OCI-LY7 (cell line): ENCODE results near the gene CACNA1D. TPM values are rescaled to one million over a fixed set of nuclear protein-coding genes. Genes with fewer than 3 reads are reported as not detected.
"Not testable (repeated sequence)": the region's sequence is repeated elsewhere in the genome, so short reads cannot be mapped to it uniquely, and the experiment has no call there.

Experiments used
- BruUV-seq: library from RNA; stranded (reverse); fragments of 400-500 nt; replicated peaks from 2 replicates; lab custom pipeline; 2021; lab: Mats Ljungman, UMichigan
- CTCF ChIA-PET: fragments of 300-600 bp; sonication (Branson Sonifier 250); formaldehyde crosslinking; loops from one replicate; lab custom pipeline; 2022; ENCODE audit warnings: antibody characterized with exemption; ENCODE audit not compliant: unreplicated experiment; lab: Charles Lee
- POLR2A ChIA-PET: fragments of 300-600 bp; sonication (Branson Sonifier 250); formaldehyde crosslinking; loops from one replicate; lab custom pipeline; 2022; ENCODE audit warnings: antibody characterized with exemption; lab: Charles Lee
- DNase-seq: peaks from one replicate; pipeline ENCODE4 v3.0.0-alpha.2; 2015; ENCODE audit warnings: low spot score
- H2AFZ ChIP-seq: fragments of 200-600 bp; sonication (generic), shearing (Covaris generic); 2 replicates; pipeline ENCODE4 v1.6.1; 2014; ENCODE audit warnings: mild to moderate bottlenecking, antibody characterized with exemption, low read length, moderate library complexity
- H3K27ac ChIP-seq: fragments of 200-600 bp; sonication (generic); 2 replicates; pipeline ENCODE4 v1.5.1; 2014; ENCODE audit warnings: mixed run types, low read depth, mild to moderate bottlenecking, moderate library complexity, low read length, inconsistent platforms; ENCODE audit not compliant: poor library complexity, severe bottlenecking
- H3K36me3 ChIP-seq: fragments of 200-600 bp; sonication (generic); 2 replicates; pipeline ENCODE4 v1.6.1; 2014; ENCODE audit warnings: mild to moderate bottlenecking, antibody characterized with exemption, low read length, moderate library complexity, mixed read lengths; ENCODE audit not compliant: insufficient read depth
- H3K4me1 ChIP-seq: fragments of 200-600 bp; sonication (generic); 2 replicates; pipeline ENCODE4 v1.5.1; 2014; ENCODE audit warnings: mild to moderate bottlenecking, low read length; ENCODE audit not compliant: insufficient read depth, poor library complexity, severe bottlenecking
- H3K4me2 ChIP-seq: fragments of 200-600 bp; sonication (generic); 2 replicates; pipeline ENCODE4 v1.6.1; 2014; ENCODE audit warnings: mild to moderate bottlenecking, low read length
- H3K4me3 ChIP-seq: fragments of 200-600 bp; sonication (generic); 2 replicates; pipeline ENCODE4 v1.5.1; 2014; ENCODE audit warnings: mild to moderate bottlenecking, low read depth, low read length; ENCODE audit not compliant: poor library complexity, severe bottlenecking
- H3K79me2 ChIP-seq: fragments of 200-600 bp; sonication (generic); 2 replicates; pipeline ENCODE4 v1.6.1; 2016; ENCODE audit warnings: low read depth, mild to moderate bottlenecking, low read length, moderate library complexity, mixed read lengths; ENCODE audit not compliant: insufficient read depth
- H3K9me2 ChIP-seq: fragments of 200-600 bp; sonication (generic); 2 replicates; pipeline ENCODE4 v1.6.1; 2016; ENCODE audit warnings: mild to moderate bottlenecking, low read length, mixed read lengths; ENCODE audit not compliant: insufficient read depth
- H3K9me3 ChIP-seq: fragments of 200-600 bp; sonication (generic); 2 replicates; pipeline ENCODE4 v1.6.1; 2014; ENCODE audit warnings: mild to moderate bottlenecking, mixed run types, low read length, mixed read lengths
- H4K20me1 ChIP-seq: fragments of 200-600 bp; sonication (generic); 2 replicates; pipeline ENCODE4 v1.6.1; 2014; ENCODE audit warnings: mild to moderate bottlenecking, antibody characterized with exemption, low read length, moderate library complexity, mixed read lengths; ENCODE audit not compliant: insufficient read depth
- CTCF ChIP-seq: fragments of 200-600 bp; sonication (generic); conservative IDR thresholded peaks from 2 replicates; pipeline ENCODE4 v1.5.1; 2014; ENCODE audit warnings: mild to moderate bottlenecking, antibody characterized with exemption, low read length, moderate library complexity, mixed read lengths
- EZH2phosphoT487 ChIP-seq: fragments of 200-600 bp; sonication (generic); IDR thresholded peaks from 2 replicates; pipeline ENCODE4 v1.6.1; 2018; ENCODE audit warnings: low read depth, borderline replicate concordance, mild to moderate bottlenecking, mixed run types, antibody characterized with exemption, low read length, moderate library complexity, mixed read lengths
- intact Hi-C: fragments of 100-400 bp; cut with micrococcal nuclease; formaldehyde crosslinking; loops from one replicate; pipeline ENCODE4 v1.10.0; 2022; ENCODE audit not compliant: unreplicated experiment
- total RNA-seq, 2 experiments: library from RNA; depleted of rRNA in 1 of 2; stranded (reverse); fragments of >200 nt in 1 of 2; shearing (Covaris generic) in 1 of 2; gene quantifications; 2 replicates each; pipeline ENCODE4 v1.2.3, GENCODE V29; 2014 to 2022

CACNA1D gene
- total RNA-seq, 2 experiments from 2014 or later: 0.42 TPM; not detected in 1

DNA sequence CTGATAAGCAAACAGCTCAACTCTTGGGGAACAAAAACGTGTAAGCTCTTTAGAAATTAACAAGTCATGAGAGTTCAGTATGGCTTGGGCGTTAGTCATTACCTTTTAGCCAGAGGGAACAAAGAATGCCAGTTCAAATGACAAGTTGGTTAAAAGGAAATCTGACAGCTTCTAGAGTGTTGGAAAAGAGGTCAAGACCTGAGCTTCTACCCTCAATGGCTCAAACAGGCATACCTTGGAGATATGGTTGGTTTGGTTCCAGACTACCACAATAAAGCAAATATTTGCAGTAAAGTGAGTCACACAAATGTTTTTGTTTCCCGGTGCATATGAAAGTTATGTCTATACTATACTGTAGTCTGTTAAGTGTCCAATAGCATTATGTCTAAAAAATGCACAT, 136.1 kb downstream of the CACNA1D start:
- H4K20me1 ChIP-seq: no peaks in the 10 kb centered on the region
- no TSS peak for BruUV-seq
- no peaks in the 10 kb centered on the region for H3K79me2 ChIP-seq
- H3K4me2 ChIP-seq: no peak overlapping the region
- no peak overlapping the region for H3K4me3 ChIP-seq
- no peaks in the 10 kb centered on the region for H3K36me3 ChIP-seq
- no peaks in the 10 kb centered on the region for H3K9me3 ChIP-seq
- ChIA-PET CTCF (no interaction called here), POLR2A (no interaction called here)
- H2AFZ ChIP-seq: no peak overlapping the region
- TF ChIP-seq EZH2phosphoT487 (no peak), CTCF (no peak)
- no peak for DNase-seq
- intact Hi-C loops: no loop called here
- H3K4me1 ChIP-seq: no peaks in the 10 kb centered on the region
- H3K27ac ChIP-seq: no peak overlapping the region
- no peaks in the 10 kb centered on the region for H3K9me2 ChIP-seq

DNA sequence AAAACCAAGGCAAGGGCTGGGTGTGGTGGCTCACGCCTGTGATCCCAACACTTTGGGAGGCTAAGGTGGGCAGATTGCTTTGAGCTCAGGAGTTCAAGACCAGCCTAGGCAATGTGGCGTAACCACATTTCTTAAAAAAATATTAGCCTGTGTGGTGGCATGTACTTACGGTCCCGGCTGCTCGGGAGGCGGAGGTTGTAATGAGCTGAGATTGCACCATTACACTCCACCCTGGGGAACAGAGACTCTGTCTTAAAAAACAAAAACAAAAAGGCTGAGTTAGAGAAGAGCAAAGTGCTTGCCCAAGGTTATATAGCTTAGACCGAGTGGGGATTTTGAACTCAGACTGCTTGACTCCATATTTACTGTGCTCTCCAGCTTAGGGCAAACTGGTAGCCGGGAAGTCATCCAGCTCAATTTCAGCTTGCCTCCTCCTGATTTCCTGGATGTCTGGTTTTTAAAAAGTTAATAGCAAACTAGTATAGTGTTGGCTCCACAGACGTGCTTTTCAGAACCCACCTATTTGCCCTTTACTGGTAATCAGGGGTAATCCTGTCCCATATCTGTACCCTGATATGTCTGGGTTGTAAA, 138.9 kb downstream of the CACNA1D start:
- intact Hi-C loops: no loop called here
- ChIA-PET POLR2A (interaction anchor here (1.1 kb wide), 1 partner anchor 10 kb away, joined by 3 read pairs; no protein-coding TSS in a partner anchor), CTCF (no interaction called here)
- no peaks in the 10 kb centered on the region for H3K79me2 ChIP-seq
- H3K27ac ChIP-seq: no peak overlapping the region
- BruUV-seq: no TSS peak
- no peaks in the 10 kb centered on the region for H3K4me1 ChIP-seq
- H2AFZ ChIP-seq: no peak overlapping the region
- H3K9me3 ChIP-seq: no peaks in the 10 kb centered on the region
- H3K4me3 ChIP-seq: no peak overlapping the region
- no peak overlapping the region for H3K4me2 ChIP-seq
- no peaks in the 10 kb centered on the region for H3K9me2 ChIP-seq
- H4K20me1 ChIP-seq: no peaks in the 10 kb centered on the region
- no peak for TF ChIP-seq CTCF
- no peak for TF ChIP-seq EZH2phosphoT487
- DNase-seq: no peak
- H3K36me3 ChIP-seq: no peaks in the 10 kb centered on the region

DNA sequence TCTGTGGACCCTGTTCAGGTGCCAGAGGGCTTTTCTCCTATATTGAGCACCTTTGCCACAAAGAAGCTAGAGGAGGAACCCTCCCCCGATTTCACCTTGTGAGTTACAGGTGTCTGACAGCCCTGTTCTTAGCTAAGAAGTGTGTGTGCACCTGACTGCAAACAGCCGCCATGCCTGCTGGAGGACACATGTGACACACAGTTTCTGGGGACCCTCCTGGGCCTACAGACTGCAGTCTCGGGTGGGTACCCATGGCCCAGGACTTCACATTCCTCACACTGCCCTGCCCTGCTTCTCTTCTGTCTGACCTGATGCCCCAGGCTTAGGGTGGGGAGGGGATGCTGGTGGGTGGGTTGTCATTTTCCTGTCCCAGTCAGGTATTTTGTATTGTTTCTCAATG, 140.6 kb downstream of the CACNA1D start:
- H3K36me3 ChIP-seq: no peaks in the 10 kb centered on the region
- ChIA-PET CTCF (no interaction called here), POLR2A (interaction anchor here (0.7 kb wide), 1 partner anchor 21 kb away, joined by 3 read pairs; no protein-coding TSS in a partner anchor)
- TF ChIP-seq CTCF (no peak), EZH2phosphoT487 (no peak)
- no peaks in the 10 kb centered on the region for H3K79me2 ChIP-seq
- H2AFZ ChIP-seq: no peak overlapping the region
- H3K9me3 ChIP-seq: no peaks in the 10 kb centered on the region
- H4K20me1 ChIP-seq: no peaks in the 10 kb centered on the region
- H3K27ac ChIP-seq: no peak overlapping the region
- intact Hi-C loops: no loop called here
- no peak for DNase-seq
- no peak overlapping the region for H3K4me3 ChIP-seq
- no peaks in the 10 kb centered on the region for H3K9me2 ChIP-seq
- BruUV-seq: no TSS peak
- no peak overlapping the region for H3K4me2 ChIP-seq
- no peaks in the 10 kb centered on the region for H3K4me1 ChIP-seq

GRCh38 chr3:53638806-53639205, 144.4 kb downstream of the CACNA1D start:
- H4K20me1 ChIP-seq, DNase-seq, H3K9me3 ChIP-seq, H3K36me3 ChIP-seq, BruUV-seq, H3K27ac ChIP-seq, H3K4me3 ChIP-seq, CTCF ChIA-PET, POLR2A ChIA-PET, H2AFZ ChIP-seq, H3K9me2 ChIP-seq, intact Hi-C loops, H3K79me2 ChIP-seq, H3K4me1 ChIP-seq, H3K4me2 ChIP-seq: not testable (repeated sequence)
